MM.1S (cell line): ENCODE measurements around the gene LCP1.

Experiments used
- DNase-seq: peaks from one replicate; pipeline ENCODE4 v3.0.0-alpha.2; 2015
- H2AFZ ChIP-seq: fragments of 300-600 bp; sonication (generic); 2 replicates; pipeline ENCODE4 v1.6.0; 2016; ENCODE audit warnings: antibody characterized with exemption, low read length
- H3F3A ChIP-seq: fragments of 300-600 bp; sonication (generic); 2 replicates; pipeline ENCODE4 v1.6.1; 2016; ENCODE audit warnings: mild to moderate bottlenecking, antibody characterized with exemption, low read length, moderate library complexity, mixed read lengths; ENCODE audit not compliant: insufficient read depth
- H3K27ac ChIP-seq: fragments of 300-600 bp; sonication (generic); 2 replicates; pipeline ENCODE4 v1.5.1; 2016; ENCODE audit warnings: mild to moderate bottlenecking, low read length
- H3K27me3 ChIP-seq: fragments of 300-600 bp; sonication (generic); replicated peaks from 2 replicates; pipeline ENCODE4 v1.6.0; 2016; ENCODE audit warnings: low read length; ENCODE audit not compliant: insufficient read depth
- H3K36me3 ChIP-seq: fragments of 300-600 bp; sonication (generic); replicated peaks from 2 replicates; pipeline ENCODE4 v1.6.1; 2016; ENCODE audit warnings: mild to moderate bottlenecking, low read length, mixed read lengths; ENCODE audit not compliant: insufficient read depth
- H3K4me1 ChIP-seq: fragments of 300-600 bp; sonication (generic); 2 replicates; pipeline ENCODE4 v1.6.1; 2016; ENCODE audit warnings: low read length, mixed read lengths
- H3K4me2 ChIP-seq: fragments of 300-600 bp; sonication (generic); 2 replicates; pipeline ENCODE4 v1.6.0; 2016; ENCODE audit warnings: low read depth, low read length
- H3K4me3 ChIP-seq: fragments of 300-600 bp; sonication (generic); 2 replicates; pipeline ENCODE4 v1.5.1; 2016; ENCODE audit warnings: low read length, mixed read lengths
- H3K79me2 ChIP-seq: fragments of 300-600 bp; sonication (generic); 2 replicates; pipeline ENCODE4 v1.6.1; 2016; ENCODE audit warnings: mixed run types, low read length, mixed read lengths
- H3K9ac ChIP-seq: fragments of 300-600 bp; sonication (generic); 2 replicates; pipeline ENCODE4 v1.6.1; 2016; ENCODE audit warnings: low read length, mixed read lengths
- H3K9me2 ChIP-seq: fragments of 300-600 bp; sonication (generic); replicated peaks from 2 replicates; pipeline ENCODE4 v1.6.1; 2016; ENCODE audit warnings: mild to moderate bottlenecking, low read length, mixed read lengths; ENCODE audit not compliant: insufficient read depth
- H3K9me3 ChIP-seq: fragments of 300-600 bp; sonication (generic); replicated peaks from 2 replicates; pipeline ENCODE4 v1.6.1; 2016; ENCODE audit warnings: mild to moderate bottlenecking, low read length, mixed read lengths; ENCODE audit not compliant: insufficient read depth
- H4K20me1 ChIP-seq: fragments of 300-600 bp; sonication (generic); 2 replicates; pipeline ENCODE4 v1.6.1; 2016; ENCODE audit warnings: mild to moderate bottlenecking, low read length, moderate library complexity, mixed read lengths; ENCODE audit not compliant: insufficient read depth
- CTCF ChIP-seq: fragments of 300-600 bp; sonication (generic); IDR thresholded peaks from 2 replicates; pipeline ENCODE4 v1.5.1; 2016; ENCODE audit warnings: antibody characterized with exemption, low read length, mixed read lengths
- EZH2 ChIP-seq: fragments of 300-600 bp; sonication (generic); optimal IDR thresholded peaks from 2 replicates; pipeline ENCODE3; 2017; ENCODE audit warnings: low read depth, mild to moderate bottlenecking, antibody characterized with exemption, low read length, mixed read lengths
- EZH2phosphoT487 ChIP-seq: fragments of 300-600 bp; sonication (generic); IDR thresholded peaks from 2 replicates; pipeline ENCODE4 v1.6.1; 2018; ENCODE audit warnings: antibody characterized with exemption, low read length

Gene LCP1

GRCh38 chr13:46101484-46102254 is 80.3 kb downstream of the LCP1 start:
- no peak overlapping the region for H3K4me3 ChIP-seq
- no peaks in the 10 kb centered on the region for H3K27me3 ChIP-seq
- H3K9me2 ChIP-seq, result no peaks in the 10 kb centered on the region
- H3K9me3 ChIP-seq, result no peaks in the 10 kb centered on the region
- no peaks in the 10 kb centered on the region for H3F3A ChIP-seq
- no peaks in the 10 kb centered on the region for H3K79me2 ChIP-seq
- TF ChIP-seq CTCF, result no peak
- no peak for TF ChIP-seq EZH2phosphoT487
- no peak overlapping the region for H3K4me2 ChIP-seq
- peaks cover 10% of the 10 kb centered on the region; the same call in 1 of the 2 replicates for H3K4me1 ChIP-seq
- H4K20me1 ChIP-seq, result no peaks in the 10 kb centered on the region
- no peaks in the 10 kb centered on the region for H3K36me3 ChIP-seq
- no peak overlapping the region for H3K9ac ChIP-seq
- no peak overlapping the region for H3K27ac ChIP-seq
- H2AFZ ChIP-seq, result no peak overlapping the region
- no peak for DNase-seq

GRCh38 chr13:46101002-46101401 is 81.0 kb downstream of the LCP1 start:
- no peak for DNase-seq
- H3K9me3 ChIP-seq, result no peaks in the 10 kb centered on the region
- no peak for TF ChIP-seq EZH2phosphoT487
- no peak for TF ChIP-seq EZH2
- TF ChIP-seq CTCF, result no peak
- H3K9ac ChIP-seq, result no peak overlapping the region
- H2AFZ ChIP-seq, result no peak overlapping the region
- H3K27ac ChIP-seq, result no peak overlapping the region
- peaks cover 10% of the 10 kb centered on the region; the same call in 1 of the 2 replicates for H3K4me1 ChIP-seq
- no peak overlapping the region for H3K4me2 ChIP-seq
- no peak overlapping the region for H3K4me3 ChIP-seq
- H3K27me3 ChIP-seq, result no peaks in the 10 kb centered on the region
- H3K36me3 ChIP-seq, result no peaks in the 10 kb centered on the region
- no peaks in the 10 kb centered on the region for H3K9me2 ChIP-seq
- H3K79me2 ChIP-seq, result no peaks in the 10 kb centered on the region
- H4K20me1 ChIP-seq, result no peaks in the 10 kb centered on the region
- no peaks in the 10 kb centered on the region for H3F3A ChIP-seq

- Histone ChIP-seq H3K4me1 (peaks cover 10% of the 10 kb centered on the region; the same call in 1 of the 2 replicates), H3K36me3 (no peaks in the 10 kb centered on the region), H3F3A (no peaks in the 10 kb centered on the region), H3K4me3 (no peak overlapping the region), H3K9me3 (no peaks in the 10 kb centered on the region), H3K4me2 (no peak overlapping the region; the same call in 1 of the 2 replicates), H3K9me2 (no peaks in the 10 kb centered on the region), H3K9ac (no peak overlapping the region), H3K27me3 (no peaks in the 10 kb centered on the region), H4K20me1 (no peaks in the 10 kb centered on the region), H2AFZ (no peak overlapping the region), H3K79me2 (no peaks in the 10 kb centered on the region), H3K27ac (no peak overlapping the region)
- DNase-seq, result no peak
- TF ChIP-seq CTCF (no peak), EZH2 (no peak), EZH2phosphoT487 (no peak)
Measured at GRCh38 chr13:46100191-46100815, 81.7 kb downstream of the LCP1 start.
